ENCODE measurements around the gene PLEKHJ1. TPM values are rescaled to one million over a fixed set of nuclear protein-coding genes. Genes with fewer than 3 reads are reported as not detected.
A peak's percentile ranks its signal among the peaks of the same experiment; 100 is the strongest.

The PLEKHJ1 gene
- total and polyA plus RNA-seq, 9 of the 15 experiments (the other 6 are each of a cell fraction or from before 2014, with no cell fraction given), result 1.5 to 188 (median 63.9) TPM

DNA sequence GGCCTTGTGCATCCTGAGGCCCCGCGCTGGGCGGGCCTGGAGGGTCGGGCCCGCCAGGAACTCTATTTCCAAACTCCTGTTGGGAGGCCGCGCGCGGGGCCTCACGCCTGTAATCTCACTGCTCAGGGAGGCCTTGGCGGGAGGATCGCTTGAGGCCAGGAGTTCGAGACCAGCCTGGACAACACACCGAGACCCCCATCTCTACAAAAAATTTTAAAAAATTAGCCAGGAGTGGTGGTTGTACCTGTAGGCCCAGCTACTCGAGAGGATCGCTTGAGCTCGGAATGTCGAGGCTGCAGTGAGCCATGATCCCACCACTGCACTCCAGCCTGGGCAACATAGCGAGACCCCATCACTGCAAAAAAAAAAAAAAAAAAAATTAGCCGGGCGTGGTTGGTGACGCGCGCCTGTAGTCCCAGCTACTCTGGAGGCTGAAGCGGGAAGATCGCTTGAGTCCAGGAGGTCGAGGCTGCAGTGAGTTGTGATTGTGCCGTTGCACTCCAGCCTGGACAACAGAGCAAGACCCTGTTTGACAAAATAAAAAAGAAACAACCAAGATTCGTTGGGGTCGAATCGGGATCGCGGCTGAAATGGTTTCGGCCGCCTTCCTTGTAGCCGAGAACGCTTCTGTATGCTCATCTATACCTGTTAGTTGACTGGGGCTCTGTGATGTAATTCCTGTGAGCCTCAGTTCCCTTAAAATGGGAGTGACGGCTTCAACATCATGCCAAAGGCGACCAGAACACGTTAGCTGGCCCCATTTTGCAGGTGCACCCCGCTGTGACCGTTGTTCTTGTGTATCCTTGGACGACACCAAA lies 1.1 kb upstream of the PLEKHJ1 start (continued):
- TF ChIP-seq, protein P1, sequence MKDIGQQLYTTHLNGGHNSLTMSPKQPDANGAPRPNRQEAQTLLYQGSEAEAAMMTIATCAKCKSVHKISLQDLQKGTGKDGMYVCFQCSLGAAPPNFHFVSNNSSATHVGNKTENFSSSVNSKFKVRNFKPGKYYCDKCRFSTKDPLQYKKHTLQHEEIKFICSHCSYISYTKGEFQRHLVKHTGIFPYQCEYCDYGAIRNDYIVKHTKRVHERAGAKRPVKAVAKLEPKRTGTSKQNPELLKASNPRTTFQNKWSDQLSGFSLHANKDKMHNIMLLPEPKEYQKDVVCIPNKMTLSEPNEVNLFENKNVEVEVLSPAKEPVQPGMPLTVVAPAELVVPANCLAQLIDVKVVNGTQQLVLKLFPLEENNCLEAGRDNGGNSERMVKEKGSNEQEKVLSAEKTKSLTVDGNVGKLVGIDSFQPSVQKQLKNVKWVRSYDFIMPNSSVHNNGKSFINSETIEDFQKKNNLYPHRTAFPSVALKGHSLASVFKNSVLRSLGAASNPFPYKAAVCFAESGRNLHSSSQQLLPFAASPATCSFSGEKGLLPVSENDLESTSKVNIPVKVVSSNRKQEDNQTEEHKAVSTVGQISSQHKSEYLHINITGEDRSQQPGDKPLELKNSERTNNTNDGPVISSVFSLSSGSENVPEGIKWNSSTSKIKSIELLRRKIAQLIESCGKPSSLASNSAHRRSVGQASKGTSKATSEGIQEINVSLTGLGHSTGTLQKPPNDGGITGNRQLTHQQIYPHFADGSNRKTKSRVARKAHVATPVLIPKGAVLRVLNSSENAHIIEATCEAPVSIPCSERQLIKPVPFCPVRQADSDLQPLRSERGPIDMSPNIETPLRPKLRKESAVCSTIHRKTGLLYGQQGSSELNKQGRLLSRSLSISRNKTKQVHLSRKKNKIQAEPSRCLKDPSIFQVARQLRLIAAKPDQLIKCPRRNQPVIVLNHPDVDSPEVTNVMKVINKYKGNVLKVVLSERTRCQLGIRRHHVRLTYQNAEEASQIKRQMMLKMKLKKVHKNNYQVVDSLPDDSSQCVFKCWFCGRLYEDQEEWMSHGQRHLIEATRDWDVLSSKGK (CRISPR knock-in tag; IDR thresholded peaks at IDR 0.05), result no peak
- TF ChIP-seq ZNF384 (IDR thresholded peaks at IDR 0.05; ENCODE audit: low read depth, low read length) (peak; percentile 89), SRSF3 (IDR thresholded peaks at IDR 0.05; ENCODE audit: insufficient read depth, low read length) (0 out of 2 replicates have a peak, but pooled peaks have one; percentile 45), ARID1B (IDR thresholded peaks at IDR 0.05) (no peak), E2F3 (CRISPR knock-in tag; IDR thresholded peaks at IDR 0.05) (no peak), CBX1 (IDR thresholded peaks at IDR 0.05; ENCODE audit: low read depth) (peak; percentile 74; the same call in 1 of the 2 replicates), MCM5 (IDR thresholded peaks at IDR 0.05; ENCODE audit: low read depth) (no peak), SMARCA5 (IDR thresholded peaks at IDR 0.05) (no peak; the same call in none of the 2 replicates), ZNF57 (CRISPR knock-in tag; IDR thresholded peaks at IDR 0.05) (no peak), GABPB2 (CRISPR knock-in tag; conservative IDR thresholded peaks at IDR 0.05) (no peak), SRSF9 (IDR thresholded peaks at IDR 0.05; ENCODE audit: borderline replicate concordance, low read depth, low read length) (no peak), ZNF778 (CRISPR knock-in tag; IDR thresholded peaks at IDR 0.05) (no peak), FOXA1 (IDR thresholded peaks at IDR 0.05; ENCODE audit: borderline replicate concordance) (no peak), CBX3 (IDR thresholded peaks at IDR 0.05; ENCODE audit: borderline replicate concordance in 1 of 2, low read length in 2 of 2) (no peak), JUND (IDR thresholded peaks at IDR 0.05; ENCODE audit: borderline replicate concordance, low read depth, low read length) (no peak), JUND (tag; IDR thresholded peaks at IDR 0.05; ENCODE audit: borderline replicate concordance, low read depth, low read length) (no peak), ZNF316 (IDR thresholded peaks at IDR 0.05) (no peak; the same call in 1 of the 2 replicates), YBX1 (IDR thresholded peaks at IDR 0.05) (no peak), GTF2F1 (IDR thresholded peaks at IDR 0.05; ENCODE audit: low read depth, low read length) (no peak), MYC (IDR thresholded peaks at IDR 0.05; ENCODE audit: low read depth, low read length) (no peak), MYC (CRISPR knock-in tag; IDR thresholded peaks at IDR 0.05; ENCODE audit: borderline replicate concordance, low read depth) (peak; percentile 17; the same call in 1 of the 2 replicates), TBP (optimal IDR thresholded peaks at IDR 0.05; ENCODE audit: low read depth, low read length) (no peak)
- TF ChIP-seq, protein P2, sequence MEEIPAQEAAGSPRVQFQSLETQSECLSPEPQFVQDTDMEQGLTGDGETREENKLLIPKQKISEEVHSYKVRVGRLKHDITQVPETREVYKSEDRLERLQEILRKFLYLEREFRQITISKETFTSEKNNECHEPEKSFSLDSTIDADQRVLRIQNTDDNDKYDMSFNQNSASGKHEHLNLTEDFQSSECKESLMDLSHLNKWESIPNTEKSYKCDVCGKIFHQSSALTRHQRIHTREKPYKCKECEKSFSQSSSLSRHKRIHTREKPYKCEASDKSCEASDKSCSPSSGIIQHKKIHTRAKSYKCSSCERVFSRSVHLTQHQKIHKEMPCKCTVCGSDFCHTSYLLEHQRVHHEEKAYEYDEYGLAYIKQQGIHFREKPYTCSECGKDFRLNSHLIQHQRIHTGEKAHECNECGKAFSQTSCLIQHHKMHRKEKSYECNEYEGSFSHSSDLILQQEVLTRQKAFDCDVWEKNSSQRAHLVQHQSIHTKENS (CRISPR knock-in tag; IDR thresholded peaks at IDR 0.05), result no peak
- TF ChIP-seq, protein P3, sequence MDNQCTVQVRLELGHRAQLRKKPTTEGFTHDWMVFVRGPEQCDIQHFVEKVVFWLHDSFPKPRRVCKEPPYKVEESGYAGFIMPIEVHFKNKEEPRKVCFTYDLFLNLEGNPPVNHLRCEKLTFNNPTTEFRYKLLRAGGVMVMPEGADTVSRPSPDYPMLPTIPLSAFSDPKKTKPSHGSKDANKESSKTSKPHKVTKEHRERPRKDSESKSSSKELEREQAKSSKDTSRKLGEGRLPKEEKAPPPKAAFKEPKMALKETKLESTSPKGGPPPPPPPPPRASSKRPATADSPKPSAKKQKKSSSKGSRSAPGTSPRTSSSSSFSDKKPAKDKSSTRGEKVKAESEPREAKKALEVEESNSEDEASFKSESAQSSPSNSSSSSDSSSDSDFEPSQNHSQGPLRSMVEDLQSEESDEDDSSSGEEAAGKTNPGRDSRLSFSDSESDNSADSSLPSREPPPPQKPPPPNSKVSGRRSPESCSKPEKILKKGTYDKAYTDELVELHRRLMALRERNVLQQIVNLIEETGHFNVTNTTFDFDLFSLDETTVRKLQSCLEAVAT (IDR thresholded peaks at IDR 0.05), result no peak

Measured in K562 (cell line).